Activated T-helper 2 cell treated with anti-CD3 and anti-CD28 coated beads, Interferon-gamma antibody, Interleukin-2, Interleukin-4, amounts not matched to agents 10 μg/mL and 5 μg/mL and 100 μg/mL, durations not matched to agents 14 hours and 24 hours and 36 hours (primary cell): Measurements from ENCODE around the gene DCAF12L2. TPM values are rescaled to one million over a fixed set of nuclear protein-coding genes. Genes with fewer than 3 reads are reported as not detected.
"Not testable (repeated sequence)": the region's sequence is repeated elsewhere in the genome, so short reads cannot be mapped to it uniquely, and the experiment has no call there.

Source experiments
- DNase-seq: peaks from one replicate; pipeline ENCODE4 v3.0.0; 2021; ENCODE audit warnings: low spot score
- H3K27ac Mint-ChIP-seq: one replicate; pipeline ENCODE4 v1.8.0; 2021; ENCODE audit warnings: mixed read lengths
- H3K27me3 Mint-ChIP-seq: one replicate; pipeline ENCODE4 v1.8.0; 2021; ENCODE audit warnings: low read depth, mixed read lengths
- H3K36me3 Mint-ChIP-seq: one replicate; pipeline ENCODE4 v1.8.0; 2021; ENCODE audit warnings: low read depth, mixed read lengths
- H3K4me1 Mint-ChIP-seq: one replicate; pipeline ENCODE4 v1.8.0; 2021; ENCODE audit warnings: low read depth, mixed read lengths
- H3K4me3 Mint-ChIP-seq: one replicate; pipeline ENCODE4 v1.8.0; 2021; ENCODE audit warnings: low read depth, mild to moderate bottlenecking, moderate library complexity, mixed read lengths
- H3K9me3 Mint-ChIP-seq: one replicate; pipeline ENCODE4 v1.8.0; 2021; ENCODE audit warnings: mixed read lengths
- intact Hi-C: fragments of 100-400 bp; cut with micrococcal nuclease; formaldehyde crosslinking; loops from one replicate; pipeline ENCODE4 v1.15.1; 2023
- total RNA-seq: library from RNA; stranded (reverse); gene quantifications from 2 replicates; pipeline ENCODE4 v1.2.3, GENCODE V29; 2022

The DCAF12L2 gene
- not detected in 2 replicates for total RNA-seq

- Mint-ChIP-seq H3K27ac (no peak within 1 kb of the TSS), H3K4me1 (peaks cover 2% of the 10 kb centered on the region), H3K27me3 (peaks cover 2% of the 10 kb centered on the region), H3K9me3 (no peaks in the 10 kb centered on the region), H3K36me3 (no peaks in the 10 kb centered on the region), H3K4me3 (no peak within 1 kb of the TSS)
- no peak for DNase-seq
- intact Hi-C loops = no loop called here
These were observed at the start of gene DCAF12L2 for GRCh38 chrX:126165721-126166461. Gene DCAF12L2 (minus strand): TSS chrX:126166289. CDS start chrX:126165924, 365 bp downstream.

GRCh38 chrX:126190888-126191287, 24.8 kb upstream of the DCAF12L2 start:
- H3K4me1 Mint-ChIP-seq = not testable (repeated sequence)

GRCh38 chrX:126177133-126177840, 11.2 kb upstream of the DCAF12L2 start:
- no peaks in the 10 kb centered on the region for H3K36me3 Mint-ChIP-seq
- intact Hi-C loops = no loop called here
- no peak for DNase-seq
- H3K27ac Mint-ChIP-seq = no peak overlapping the region
- no peaks in the 10 kb centered on the region for H3K9me3 Mint-ChIP-seq
- no peaks in the 10 kb centered on the region for H3K27me3 Mint-ChIP-seq
- no peak overlapping the region for H3K4me3 Mint-ChIP-seq
- H3K4me1 Mint-ChIP-seq = no peaks in the 10 kb centered on the region

More at GRCh38 chrX:126190888-126191287, 24.8 kb upstream of the DCAF12L2 start:
- intact Hi-C loops, H3K9me3 Mint-ChIP-seq, H3K27me3 Mint-ChIP-seq, DNase-seq, H3K27ac Mint-ChIP-seq, H3K4me3 Mint-ChIP-seq, H3K36me3 Mint-ChIP-seq: not testable (repeated sequence)

- no peak overlapping the region for H3K27ac Mint-ChIP-seq
- no peaks in the 10 kb centered on the region for H3K9me3 Mint-ChIP-seq
- no peaks in the 10 kb centered on the region for H3K36me3 Mint-ChIP-seq
- DNase-seq = no peak
- intact Hi-C loops = no loop called here
- H3K4me1 Mint-ChIP-seq = peaks cover 3% of the 10 kb centered on the region
- H3K27me3 Mint-ChIP-seq = peaks cover 2% of the 10 kb centered on the region
- no peak overlapping the region for H3K4me3 Mint-ChIP-seq
These were observed 4.6 kb upstream of the DCAF12L2 start for GRCh38 chrX:126170720-126171119.

GRCh38 chrX:126167560-126167959, 1.5 kb upstream of the DCAF12L2 start:
- H3K36me3 Mint-ChIP-seq = no peaks in the 10 kb centered on the region
- H3K4me1 Mint-ChIP-seq = peaks cover 3% of the 10 kb centered on the region
- H3K9me3 Mint-ChIP-seq = no peaks in the 10 kb centered on the region
- H3K4me3 Mint-ChIP-seq = no peak overlapping the region
- intact Hi-C loops = no loop called here
- DNase-seq = no peak
- peaks cover 2% of the 10 kb centered on the region for H3K27me3 Mint-ChIP-seq
- no peak overlapping the region for H3K27ac Mint-ChIP-seq

GRCh38 chrX:126165401-126165720, 728 bp downstream of the DCAF12L2 start:
- no peak overlapping the region for H3K27ac Mint-ChIP-seq
- DNase-seq = no peak
- H3K27me3 Mint-ChIP-seq = peaks cover 2% of the 10 kb centered on the region
- no peak overlapping the region for H3K4me3 Mint-ChIP-seq
- no peaks in the 10 kb centered on the region for H3K36me3 Mint-ChIP-seq
- H3K9me3 Mint-ChIP-seq = no peaks in the 10 kb centered on the region
- intact Hi-C loops = no loop called here
- no peaks in the 10 kb centered on the region for H3K4me1 Mint-ChIP-seq

GRCh38 chrX:126164689-126165400, 1.2 kb downstream of the DCAF12L2 start:
- DNase-seq = no peak
- Mint-ChIP-seq H3K4me1 (no peaks in the 10 kb centered on the region), H3K4me3 (no peak overlapping the region), H3K9me3 (no peaks in the 10 kb centered on the region), H3K36me3 (no peaks in the 10 kb centered on the region), H3K27ac (no peak overlapping the region), H3K27me3 (peaks cover 2% of the 10 kb centered on the region)
- intact Hi-C loops = no loop called here

- no peak overlapping the region for H3K4me3 Mint-ChIP-seq
- H3K27me3 Mint-ChIP-seq = peaks cover 2% of the 10 kb centered on the region
- H3K27ac Mint-ChIP-seq = no peak overlapping the region
- H3K4me1 Mint-ChIP-seq = no peaks in the 10 kb centered on the region
- no peak for DNase-seq
- H3K9me3 Mint-ChIP-seq = peaks cover 1% of the 10 kb centered on the region
- H3K36me3 Mint-ChIP-seq = no peaks in the 10 kb centered on the region
- intact Hi-C loops = no loop called here
These were observed 1.9 kb downstream of the DCAF12L2 start for GRCh38 chrX:126164226-126164625.

GRCh38 chrX:126141014-126141413, 25.1 kb downstream of the DCAF12L2 start:
- Mint-ChIP-seq H3K27me3 (no peaks in the 10 kb centered on the region), H3K36me3 (no peaks in the 10 kb centered on the region), H3K9me3 (no peaks in the 10 kb centered on the region), H3K4me1 (no peaks in the 10 kb centered on the region), H3K27ac (no peak overlapping the region), H3K4me3 (no peak overlapping the region)
- intact Hi-C loops = no loop called here
- no peak for DNase-seq

- Mint-ChIP-seq H3K9me3 (no peaks in the 10 kb centered on the region), H3K27ac (no peak overlapping the region), H3K27me3 (no peaks in the 10 kb centered on the region), H3K36me3 (no peaks in the 10 kb centered on the region), H3K4me3 (no peak overlapping the region), H3K4me1 (no peaks in the 10 kb centered on the region)
- no peak for DNase-seq
- intact Hi-C loops = no loop called here
These were observed 28.2 kb downstream of the DCAF12L2 start for GRCh38 chrX:126137899-126138298.

GRCh38 chrX:126124721-126125120, 41.4 kb downstream of the DCAF12L2 start:
- no peaks in the 10 kb centered on the region for H3K36me3 Mint-ChIP-seq
- H3K27me3 Mint-ChIP-seq = no peaks in the 10 kb centered on the region
- no peak overlapping the region for H3K27ac Mint-ChIP-seq
- intact Hi-C loops = no loop called here
- no peaks in the 10 kb centered on the region for H3K4me1 Mint-ChIP-seq
- DNase-seq = no peak
- H3K4me3 Mint-ChIP-seq = no peak overlapping the region
- no peaks in the 10 kb centered on the region for H3K9me3 Mint-ChIP-seq
